ENCODE measurements around the gene GRIN3A. TPM values are rescaled to one million over a fixed set of nuclear protein-coding genes. Genes with fewer than 3 reads are reported as not detected.

Gene GRIN3A
- total RNA-seq, 2 donors from 2014 or later, result not detected

DNA sequence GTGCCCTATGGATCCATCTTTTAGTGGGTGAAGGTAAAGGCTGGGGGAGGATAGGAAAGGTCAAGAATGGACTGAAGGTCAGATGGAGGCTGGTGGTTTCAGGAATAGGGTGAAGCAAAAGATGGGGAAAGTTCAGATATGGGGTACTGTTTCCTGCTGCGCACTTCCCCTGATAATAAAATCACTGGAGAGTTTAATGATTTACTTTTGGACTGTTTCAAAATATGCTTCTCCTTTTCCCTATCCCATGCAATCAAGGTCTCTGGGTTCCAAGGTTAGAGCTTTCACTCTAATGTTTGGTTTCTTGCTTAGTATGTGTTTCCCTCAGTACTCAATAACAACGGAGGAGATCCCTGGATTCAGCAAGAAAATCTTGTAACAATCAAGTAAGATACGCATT, 132.9 kb downstream of the GRIN3A start:
- no peaks in the 10 kb centered on the region for H3K9me3 ChIP-seq (ENCODE audit: control insufficient read depth, low read length)
- Mint-ChIP-seq H3K36me3 (ENCODE audit: low read depth) (no peaks in the 10 kb centered on the region), H3K4me1 (peaks cover 4% of the 10 kb centered on the region), H3K27ac (no peak overlapping the region), H3K27me3 (ENCODE audit: insufficient read depth) (peaks cover 2% of the 10 kb centered on the region), H3K9me3 (no peaks in the 10 kb centered on the region), H3K4me3 (no peak overlapping the region)
- no peak overlapping the region for H3K27ac ChIP-seq (ENCODE audit: low read depth, low read length)
- DNase-seq, result no peak
- no peak overlapping the region for H3K9ac ChIP-seq (ENCODE audit: extremely low read depth, low read length, poor library complexity, severe bottlenecking)
- no peaks in the 10 kb centered on the region for H3K4me1 ChIP-seq (ENCODE audit: control insufficient read depth, insufficient read depth, low read length)
- no peak overlapping the region for H3K4me3 ChIP-seq (ENCODE audit: low read length)
- 76 to 100% methylated on average over 2 to 3 of the region's 3 CpGs for WGBS, 2 experiments (ENCODE audit: insufficient coverage in 1 of 2, insufficient read length in 1 of 2)
- no peaks in the 10 kb centered on the region for H3K27me3 ChIP-seq (ENCODE audit: control insufficient read depth, insufficient read depth, low read length, poor library complexity, severe bottlenecking)
- no peak for TF ChIP-seq CTCF (conservative IDR thresholded peaks at IDR 0.05)
- no peaks in the 10 kb centered on the region for H3K36me3 ChIP-seq (ENCODE audit: control insufficient read depth, insufficient read depth, low read length)

DNA sequence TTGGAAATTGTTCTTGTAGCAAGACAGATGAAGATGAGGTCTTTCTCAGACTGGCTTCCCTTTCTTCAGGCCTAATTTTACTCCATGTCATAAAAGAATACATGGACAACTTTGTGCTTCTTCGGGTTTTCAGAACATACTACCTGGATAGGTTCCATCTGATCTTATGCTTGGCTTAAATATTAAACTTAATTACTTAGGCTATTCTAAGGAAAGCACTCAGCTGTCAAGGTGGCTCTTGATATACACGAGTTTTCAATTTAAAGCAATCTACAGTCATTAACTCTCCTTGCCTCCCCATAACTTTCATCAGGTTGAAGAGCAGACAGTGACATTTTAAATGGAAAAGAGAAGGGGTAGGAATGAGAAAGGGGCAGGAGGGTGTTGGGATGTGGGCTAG, 134.2 kb downstream of the GRIN3A start:
- Mint-ChIP-seq H3K4me1 (peaks cover 4% of the 10 kb centered on the region), H3K27ac (no peak overlapping the region), H3K36me3 (ENCODE audit: low read depth) (no peaks in the 10 kb centered on the region), H3K27me3 (ENCODE audit: insufficient read depth) (peaks cover 2% of the 10 kb centered on the region), H3K9me3 (no peaks in the 10 kb centered on the region), H3K4me3 (no peak overlapping the region)
- DNase-seq, result no peak
- H3K9me3 ChIP-seq (ENCODE audit: control insufficient read depth, low read length), result no peaks in the 10 kb centered on the region
- no peak for TF ChIP-seq CTCF (conservative IDR thresholded peaks at IDR 0.05)
- H3K4me3 ChIP-seq (ENCODE audit: low read length), result no peak overlapping the region
- peaks cover 6% of the 10 kb centered on the region for H3K27me3 ChIP-seq (ENCODE audit: control insufficient read depth, insufficient read depth, low read length, poor library complexity, severe bottlenecking)
- H3K4me1 ChIP-seq (ENCODE audit: control insufficient read depth, insufficient read depth, low read length), result no peaks in the 10 kb centered on the region
- no peak overlapping the region for H3K27ac ChIP-seq (ENCODE audit: low read depth, low read length)
- 64 to 66% methylated on average over 2 of the region's 2 CpGs for WGBS, 2 experiments (ENCODE audit: insufficient coverage in 1 of 2, insufficient read length in 1 of 2)
- H3K9ac ChIP-seq (ENCODE audit: extremely low read depth, low read length, poor library complexity, severe bottlenecking), result no peak overlapping the region
- H3K36me3 ChIP-seq (ENCODE audit: control insufficient read depth, insufficient read depth, low read length), result no peaks in the 10 kb centered on the region

- no peak overlapping the region for H3K9ac ChIP-seq (ENCODE audit: extremely low read depth, low read length, poor library complexity, severe bottlenecking)
- Mint-ChIP-seq H3K9me3 (no peaks in the 10 kb centered on the region), H3K4me3 (no peak overlapping the region), H3K36me3 (ENCODE audit: low read depth) (no peaks in the 10 kb centered on the region), H3K27me3 (ENCODE audit: insufficient read depth) (peaks cover 2% of the 10 kb centered on the region), H3K4me1 (peaks cover 4% of the 10 kb centered on the region), H3K27ac (no peak overlapping the region)
- no peaks in the 10 kb centered on the region for H3K36me3 ChIP-seq (ENCODE audit: control insufficient read depth, insufficient read depth, low read length)
- no peaks in the 10 kb centered on the region for H3K9me3 ChIP-seq (ENCODE audit: control insufficient read depth, low read length)
- peaks cover 6% of the 10 kb centered on the region for H3K27me3 ChIP-seq (ENCODE audit: control insufficient read depth, insufficient read depth, low read length, poor library complexity, severe bottlenecking)
- TF ChIP-seq CTCF (conservative IDR thresholded peaks at IDR 0.05), result peak; percentile 86
- no peak overlapping the region for H3K4me3 ChIP-seq (ENCODE audit: low read length)
- DNase-seq, result peak; percentile 68
- H3K4me1 ChIP-seq (ENCODE audit: control insufficient read depth, insufficient read depth, low read length), result no peaks in the 10 kb centered on the region
- H3K27ac ChIP-seq (ENCODE audit: low read depth, low read length), result no peak overlapping the region
- 38 to 85% methylated on average over 2 to 11 of the region's 11 CpGs for WGBS, 2 experiments (ENCODE audit: insufficient coverage in 1 of 2, insufficient read length in 1 of 2)
Observed at GRCh38 chr9:101601904-101602765, 136.3 kb downstream of the GRIN3A start.
